Hepatocyte (in vitro differentiated cells): Measurements from ENCODE around the gene UBAP2.
"Not testable (repeated sequence)": the region's sequence is repeated elsewhere in the genome, so short reads cannot be mapped to it uniquely, and the experiment has no call there.

ENCODE experiments used
- EZH2 ChIP-seq: fragments of 200-600 bp; sonication (generic); IDR thresholded peaks from 2 replicates; pipeline ENCODE4 v1.6.1; 2016; ENCODE audit warnings: antibody characterized with exemption, mild to moderate bottlenecking, borderline replicate concordance
- EZH2phosphoT487 ChIP-seq: fragments of 200-600 bp; sonication (generic); IDR thresholded peaks from one replicate; pipeline ENCODE4 v1.6.1; 2018; ENCODE audit warnings: antibody characterized with exemption, mild to moderate bottlenecking, low read depth, moderate library complexity; ENCODE audit not compliant: unreplicated experiment, severe bottlenecking
- TF ChIP-seq, protein P1 (sequence below): fragments of 200-600 bp; sonication (generic); IDR thresholded peaks from 2 replicates; pipeline ENCODE4 v1.5.1; 2016; ENCODE audit warnings: antibody characterized with exemption, mild to moderate bottlenecking; ENCODE audit not compliant: poor library complexity

DNA sequence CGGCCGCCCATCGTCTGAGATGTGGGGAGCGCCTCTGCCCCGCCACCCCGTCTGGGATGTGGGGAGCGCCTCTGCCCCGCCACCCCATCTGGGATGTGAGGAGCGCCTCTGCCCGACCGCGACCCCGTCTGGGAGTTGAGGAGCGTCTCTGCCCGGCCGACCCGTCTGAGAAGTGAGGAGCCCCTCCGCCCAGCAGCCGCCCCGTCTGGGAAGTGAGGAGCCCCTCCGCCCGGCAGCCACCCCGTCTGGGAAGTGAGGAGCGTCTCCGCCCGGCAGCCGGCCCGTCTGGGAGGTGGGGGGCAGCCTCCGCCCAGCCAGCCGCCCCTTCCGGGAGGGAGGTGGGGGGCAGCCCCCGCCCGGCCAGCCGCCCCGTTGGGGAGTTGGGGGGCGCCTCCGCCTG lies 9.8 kb downstream of the UBAP2 start:
- not testable (repeated sequence) for TF ChIP-seq EZH2phosphoT487, EZH2
- TF ChIP-seq, protein P1, sequence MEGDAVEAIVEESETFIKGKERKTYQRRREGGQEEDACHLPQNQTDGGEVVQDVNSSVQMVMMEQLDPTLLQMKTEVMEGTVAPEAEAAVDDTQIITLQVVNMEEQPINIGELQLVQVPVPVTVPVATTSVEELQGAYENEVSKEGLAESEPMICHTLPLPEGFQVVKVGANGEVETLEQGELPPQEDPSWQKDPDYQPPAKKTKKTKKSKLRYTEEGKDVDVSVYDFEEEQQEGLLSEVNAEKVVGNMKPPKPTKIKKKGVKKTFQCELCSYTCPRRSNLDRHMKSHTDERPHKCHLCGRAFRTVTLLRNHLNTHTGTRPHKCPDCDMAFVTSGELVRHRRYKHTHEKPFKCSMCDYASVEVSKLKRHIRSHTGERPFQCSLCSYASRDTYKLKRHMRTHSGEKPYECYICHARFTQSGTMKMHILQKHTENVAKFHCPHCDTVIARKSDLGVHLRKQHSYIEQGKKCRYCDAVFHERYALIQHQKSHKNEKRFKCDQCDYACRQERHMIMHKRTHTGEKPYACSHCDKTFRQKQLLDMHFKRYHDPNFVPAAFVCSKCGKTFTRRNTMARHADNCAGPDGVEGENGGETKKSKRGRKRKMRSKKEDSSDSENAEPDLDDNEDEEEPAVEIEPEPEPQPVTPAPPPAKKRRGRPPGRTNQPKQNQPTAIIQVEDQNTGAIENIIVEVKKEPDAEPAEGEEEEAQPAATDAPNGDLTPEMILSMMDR = not testable (repeated sequence)
